Measurements from ENCODE around the gene NPHS1.
"Not testable (repeated sequence)": the region's sequence is repeated elsewhere in the genome, so short reads cannot be mapped to it uniquely, and the experiment has no call there.

The NPHS1 gene

GRCh38 chr19:35846038-35846668 lies 6.2 kb downstream of the NPHS1 start:
- peak; percentile 61 for DNase-seq

GRCh38 chr19:35845215-35846037 lies 6.9 kb downstream of the NPHS1 start:
- DNase-seq = no peak

- no peak for DNase-seq
Measured at GRCh38 chr19:35844482-35845214, 7.7 kb downstream of the NPHS1 start.

- DNase-seq = no peak
Measured at GRCh38 chr19:35843676-35844481, 8.4 kb downstream of the NPHS1 start.

GRCh38 chr19:35842666-35843272 lies 9.5 kb downstream of the NPHS1 start:
- no peak for DNase-seq

GRCh38 chr19:35841961-35842595 lies 10.2 kb downstream of the NPHS1 start:
- DNase-seq = no peak

- not testable (repeated sequence) for DNase-seq
Measured at GRCh38 chr19:35836096-35836495, 16.2 kb downstream of the NPHS1 start.

GRCh38 chr19:35833972-35834371 lies 18.3 kb downstream of the NPHS1 start:
- DNase-seq = no peak

GRCh38 chr19:35832054-35832453 lies 20.2 kb downstream of the NPHS1 start:
- DNase-seq = no peak

GRCh38 chr19:35830986-35831385 lies 21.3 kb downstream of the NPHS1 start:
- DNase-seq = no peak

- DNase-seq = no peak
Measured at GRCh38 chr19:35828692-35829301, 23.5 kb downstream of the NPHS1 start.

GRCh38 chr19:35824150-35824549 lies 28.2 kb downstream of the NPHS1 start:
- DNase-seq = no peak

GRCh38 chr19:35822579-35822978 lies 29.7 kb downstream of the NPHS1 start:
- no peak for DNase-seq

- DNase-seq = no peak
Measured at GRCh38 chr19:35818445-35818844, 33.9 kb downstream of the NPHS1 start.

- DNase-seq = no peak
Measured at GRCh38 chr19:35816846-35817245, 35.5 kb downstream of the NPHS1 start.

GRCh38 chr19:35816262-35816661 lies 36.0 kb downstream of the NPHS1 start:
- no peak for DNase-seq

- DNase-seq = no peak
Measured at GRCh38 chr19:35813043-35813890, 39.0 kb downstream of the NPHS1 start.

GRCh38 chr19:35812220-35813042 lies 39.9 kb downstream of the NPHS1 start, which contains the start of gene PRODH2:
PRODH2 (minus strand) TSS chr19:35812845; CDS start chr19:35812805, 40 bp downstream.
- DNase-seq = no peak
